Umbilical cord (tissue), 1 donor: ENCODE results near the gene VEZT. TPM values are rescaled to one million over a fixed set of nuclear protein-coding genes. Genes with fewer than 3 reads are reported as not detected.

ENCODE experiments used
- total RNA-seq: library from RNA; depleted of rRNA; stranded (reverse); fragments of >200 nt; gene quantifications from one replicate; pipeline ENCODE4 v1.2.3, GENCODE V29; 2014; ENCODE audit warnings: low replicate concordance; ENCODE audit not compliant: insufficient read depth

Gene VEZT
- total RNA-seq, 1 donor from 2014 or later = 94.4 TPM

Other genes starting within 250 kb of the VEZT start
- gene NDUFA12, start 214.1 kb upstream of the VEZT start, total RNA-seq = 80.7 TPM
- 22.1 TPM for gene NR2C1, start 144.2 kb upstream of the VEZT start, total RNA-seq
- 10.1 TPM for gene FGD6, start 340 bp upstream of the VEZT start, total RNA-seq